Activated naive CD8-positive, alpha-beta T cell treated with anti-CD3 and anti-CD28 coated beads for 36 hours (primary cell): ENCODE measurements around the gene ZNFX1. TPM values are rescaled to one million over a fixed set of nuclear protein-coding genes. Genes with fewer than 3 reads are reported as not detected.

Source experiments
- DNase-seq: peaks from one replicate; pipeline ENCODE4 v3.0.0; 2021
- H3K27ac Mint-ChIP-seq: one replicate; pipeline ENCODE4 v1.8.0; 2022; ENCODE audit warnings: mild to moderate bottlenecking, moderate library complexity, mixed read lengths
- H3K27me3 Mint-ChIP-seq: one replicate; pipeline ENCODE4 v1.8.0; 2022; ENCODE audit warnings: mild to moderate bottlenecking, mixed read lengths
- H3K36me3 Mint-ChIP-seq: one replicate; pipeline ENCODE4 v1.8.0; 2021; ENCODE audit warnings: mild to moderate bottlenecking, mixed read lengths
- H3K4me1 Mint-ChIP-seq: one replicate; pipeline ENCODE4 v1.8.0; 2021; ENCODE audit warnings: mixed read lengths
- H3K4me3 Mint-ChIP-seq: one replicate; pipeline ENCODE4 v1.8.0; 2022; ENCODE audit warnings: mild to moderate bottlenecking, moderate library complexity, mixed read lengths
- H3K9me3 Mint-ChIP-seq: one replicate; pipeline ENCODE4 v1.8.0; 2022; ENCODE audit warnings: mixed read lengths
- total RNA-seq, 2 experiments: library from RNA; stranded (reverse); gene quantifications; one replicate each; pipeline ENCODE4 v1.2.3, GENCODE V29; 2021

The ZNFX1 gene
- total RNA-seq, 2 experiments from 2014 or later, result 45.8 to 48.0 TPM

DNA sequence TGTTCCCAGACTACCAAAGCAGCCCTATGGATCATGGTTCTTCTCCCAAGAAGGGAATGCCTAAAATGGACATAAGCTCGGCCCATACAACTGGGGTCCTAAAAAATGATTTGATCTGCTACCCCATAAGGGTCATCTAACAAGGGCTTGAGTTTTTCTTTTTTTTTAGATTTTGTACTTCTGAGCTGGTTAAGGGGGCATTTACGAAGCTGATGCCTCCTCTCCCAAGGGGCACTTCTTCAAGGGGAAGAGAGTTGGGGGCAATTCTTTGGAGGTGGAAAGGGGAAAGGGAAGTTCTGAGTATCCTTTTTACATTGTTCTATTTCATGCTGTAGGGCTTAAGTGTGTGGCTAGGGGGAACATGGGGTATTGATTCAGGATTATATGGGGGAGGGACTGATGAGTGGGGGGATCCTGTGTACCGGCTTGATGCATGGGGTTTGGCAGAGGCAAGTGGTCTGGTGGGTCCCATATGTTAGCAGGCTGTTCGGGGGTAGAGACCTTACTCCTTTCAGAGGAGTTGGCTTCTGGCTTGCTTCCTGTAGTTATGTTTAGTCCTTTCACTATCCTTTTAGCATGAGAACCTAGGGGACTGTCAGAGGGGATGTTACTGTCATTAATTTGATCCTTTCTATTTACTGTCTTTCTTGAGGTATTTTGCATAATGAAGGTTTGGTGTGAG is 8.1 kb upstream of the ZNFX1 start:
- Mint-ChIP-seq H3K27ac (peak overlapping the region; percentile 100), H3K4me1 (peaks cover 74% of the 10 kb centered on the region), H3K4me3 (peak overlapping the region; percentile 100), H3K36me3 (peaks cover 97% of the 10 kb centered on the region), H3K27me3 (peaks cover 48% of the 10 kb centered on the region), H3K9me3 (peaks cover 50% of the 10 kb centered on the region)
- no peak for DNase-seq

DNA sequence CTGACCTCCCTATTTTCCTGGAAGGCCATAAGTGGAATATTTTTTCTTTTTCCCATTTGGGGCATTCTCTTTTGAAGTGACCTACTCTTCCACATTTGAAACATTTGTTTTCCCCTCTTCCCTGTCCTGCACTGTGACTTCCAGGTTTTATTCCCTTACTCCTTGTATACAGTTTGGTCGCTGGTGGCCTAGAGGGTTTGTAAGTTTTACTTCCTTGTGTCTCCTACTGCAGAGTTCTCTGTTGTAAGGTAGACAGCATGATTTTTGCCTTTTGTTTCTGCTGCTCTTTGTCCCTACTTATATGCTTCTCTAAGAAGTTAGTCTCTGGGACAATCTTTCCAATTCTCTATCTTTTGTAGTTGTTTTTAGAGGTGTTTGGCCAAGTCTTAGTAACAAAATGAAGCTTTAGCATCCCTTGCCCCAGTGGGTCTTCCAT is 7.4 kb upstream of the ZNFX1 start:
- H3K4me3 Mint-ChIP-seq, result peak overlapping the region; percentile 100
- H3K27ac Mint-ChIP-seq, result peak overlapping the region; percentile 100
- peaks cover 99% of the 10 kb centered on the region for H3K36me3 Mint-ChIP-seq
- H3K9me3 Mint-ChIP-seq, result peaks cover 56% of the 10 kb centered on the region
- H3K4me1 Mint-ChIP-seq, result peaks cover 80% of the 10 kb centered on the region
- H3K27me3 Mint-ChIP-seq, result peaks cover 55% of the 10 kb centered on the region
- no peak for DNase-seq

DNA sequence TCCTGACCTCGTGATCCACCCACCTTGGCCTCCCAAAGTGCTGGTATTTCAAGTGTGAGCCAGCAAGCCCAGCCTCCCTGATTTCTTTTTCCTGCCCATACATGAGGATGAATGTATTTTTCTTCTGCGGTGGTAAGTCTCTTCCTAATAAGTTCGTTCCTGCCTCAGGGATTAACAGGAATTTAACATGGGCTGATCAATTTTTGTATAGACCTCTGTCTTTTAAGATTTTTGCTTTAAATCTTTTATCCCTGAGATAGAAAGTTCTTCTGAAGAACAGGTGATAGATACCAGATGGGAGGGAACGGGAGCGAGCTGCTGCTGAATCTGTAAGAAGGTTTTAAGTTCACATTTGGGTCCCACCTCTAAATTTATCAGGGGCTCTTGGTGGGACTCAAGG is 7.0 kb upstream of the ZNFX1 start:
- H3K4me3 Mint-ChIP-seq, result peak overlapping the region; percentile 100
- peaks cover 82% of the 10 kb centered on the region for H3K4me1 Mint-ChIP-seq
- peaks cover 58% of the 10 kb centered on the region for H3K9me3 Mint-ChIP-seq
- DNase-seq, result no peak
- H3K36me3 Mint-ChIP-seq, result peaks cover 99% of the 10 kb centered on the region
- H3K27me3 Mint-ChIP-seq, result peaks cover 53% of the 10 kb centered on the region
- H3K27ac Mint-ChIP-seq, result peak overlapping the region; percentile 100

DNA sequence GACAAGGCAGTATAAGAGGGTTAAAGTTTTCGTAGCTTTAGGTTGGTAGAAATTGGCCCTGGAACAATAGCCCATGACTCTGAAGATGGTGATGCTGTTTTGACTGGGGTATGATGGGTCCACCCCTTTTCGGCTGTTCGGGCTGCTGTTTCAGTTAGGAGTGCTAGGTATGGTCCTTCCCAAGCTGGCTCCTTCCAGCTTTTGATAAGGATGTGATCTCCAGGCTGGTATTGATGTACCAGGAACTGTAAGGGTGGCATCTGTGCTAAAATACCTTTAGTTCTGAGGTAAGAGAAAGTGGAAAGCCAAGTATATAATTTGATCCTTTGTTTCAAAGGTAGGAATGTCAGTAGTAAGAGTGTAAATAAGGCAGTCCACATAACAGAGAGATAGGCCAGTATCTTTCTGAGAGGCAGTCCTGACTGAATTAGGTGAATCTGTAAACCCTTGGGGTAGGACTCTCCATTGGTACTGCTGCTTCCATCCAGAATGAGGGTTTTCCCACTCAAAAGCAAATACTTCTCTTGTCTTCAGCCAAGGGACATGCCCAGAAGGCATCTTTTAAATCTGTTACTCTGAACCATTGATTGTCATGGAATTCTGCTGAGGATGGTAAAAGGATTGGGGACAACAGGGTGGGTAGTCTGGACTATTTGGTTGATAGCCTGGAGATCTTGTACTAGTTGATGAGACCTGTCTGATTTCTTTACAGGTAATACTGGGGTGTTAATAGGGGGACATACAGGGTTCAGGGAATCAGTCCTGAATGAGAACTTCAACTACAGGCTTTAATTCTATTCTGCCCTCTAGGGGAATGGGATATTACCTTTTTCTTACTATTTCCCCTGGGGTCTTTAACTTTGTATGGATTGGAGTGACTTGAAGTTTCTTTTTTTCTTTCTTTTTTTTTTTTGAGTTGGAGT is 6.1 kb upstream of the ZNFX1 start:
- Mint-ChIP-seq H3K27ac (peak overlapping the region; percentile 100), H3K27me3 (peaks cover 61% of the 10 kb centered on the region), H3K36me3 (peaks cover 100% of the 10 kb centered on the region), H3K9me3 (peaks cover 61% of the 10 kb centered on the region), H3K4me1 (peaks cover 87% of the 10 kb centered on the region), H3K4me3 (peak overlapping the region; percentile 100)
- no peak for DNase-seq

GRCh38 chr20:49283176-49283702 is 5.4 kb upstream of the ZNFX1 start:
- Mint-ChIP-seq H3K4me3 (peak overlapping the region; percentile 100), H3K4me1 (peaks cover 90% of the 10 kb centered on the region), H3K27me3 (peaks cover 68% of the 10 kb centered on the region), H3K27ac (peak overlapping the region; percentile 100), H3K9me3 (peaks cover 62% of the 10 kb centered on the region), H3K36me3 (peaks cover 100% of the 10 kb centered on the region)
- no peak for DNase-seq

- H3K4me1 Mint-ChIP-seq, result peaks cover 86% of the 10 kb centered on the region
- peak overlapping the region; percentile 100 for H3K27ac Mint-ChIP-seq
- DNase-seq, result no peak
- H3K27me3 Mint-ChIP-seq, result peaks cover 69% of the 10 kb centered on the region
- peaks cover 96% of the 10 kb centered on the region for H3K36me3 Mint-ChIP-seq
- H3K9me3 Mint-ChIP-seq, result peaks cover 62% of the 10 kb centered on the region
- H3K4me3 Mint-ChIP-seq, result peak overlapping the region; percentile 100
Observed at GRCh38 chr20:49282584-49283171, 4.8 kb upstream of the ZNFX1 start.

DNA sequence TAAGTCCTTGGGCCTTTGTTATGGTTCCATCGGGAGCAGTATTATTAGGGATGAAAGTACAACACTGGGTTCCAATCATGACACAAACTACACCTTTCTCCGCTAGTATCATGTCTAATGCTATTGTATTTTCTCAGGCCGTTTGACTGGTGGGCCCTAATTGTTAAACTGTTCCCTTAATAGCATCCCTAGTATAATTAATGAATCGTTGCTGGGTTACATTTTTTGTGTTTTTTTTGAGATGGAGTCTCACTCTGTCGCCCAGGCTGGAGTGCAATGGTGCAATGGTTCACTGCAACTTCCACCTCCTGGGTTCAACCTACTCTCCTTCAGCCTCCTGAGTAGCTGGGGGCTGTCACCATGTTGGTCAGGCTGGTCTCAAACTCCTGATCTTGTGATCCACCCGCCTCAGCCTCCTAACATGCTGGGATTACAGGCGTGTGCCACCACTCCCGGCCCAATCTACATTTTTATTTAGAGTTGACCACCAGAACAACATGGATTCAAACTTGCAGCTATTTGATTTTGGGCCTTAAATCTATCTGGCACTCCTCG is 4.1 kb upstream of the ZNFX1 start:
- H3K4me1 Mint-ChIP-seq, result peaks cover 80% of the 10 kb centered on the region
- peak overlapping the region; percentile 100 for H3K4me3 Mint-ChIP-seq
- no peak for DNase-seq
- H3K36me3 Mint-ChIP-seq, result peaks cover 96% of the 10 kb centered on the region
- H3K27me3 Mint-ChIP-seq, result peaks cover 64% of the 10 kb centered on the region
- H3K27ac Mint-ChIP-seq, result peak overlapping the region; percentile 100
- H3K9me3 Mint-ChIP-seq, result peaks cover 56% of the 10 kb centered on the region

GRCh38 chr20:49281059-49281912 is 3.4 kb upstream of the ZNFX1 start:
- peaks cover 96% of the 10 kb centered on the region for H3K36me3 Mint-ChIP-seq
- DNase-seq, result no peak
- H3K9me3 Mint-ChIP-seq, result peaks cover 53% of the 10 kb centered on the region
- H3K27me3 Mint-ChIP-seq, result peaks cover 64% of the 10 kb centered on the region
- H3K4me1 Mint-ChIP-seq, result peaks cover 80% of the 10 kb centered on the region
- peak overlapping the region; percentile 100 for H3K4me3 Mint-ChIP-seq
- H3K27ac Mint-ChIP-seq, result peak overlapping the region; percentile 100

- Mint-ChIP-seq H3K27ac (peak overlapping the region; percentile 100), H3K36me3 (peaks cover 92% of the 10 kb centered on the region), H3K9me3 (peaks cover 47% of the 10 kb centered on the region), H3K4me3 (peak overlapping the region; percentile 100), H3K27me3 (peaks cover 59% of the 10 kb centered on the region), H3K4me1 (peaks cover 77% of the 10 kb centered on the region)
- DNase-seq, result no peak
Observed at GRCh38 chr20:49280463-49281058, 2.7 kb upstream of the ZNFX1 start.

- Mint-ChIP-seq H3K27ac (peak overlapping the region; percentile 100), H3K4me1 (peaks cover 76% of the 10 kb centered on the region), H3K9me3 (peaks cover 43% of the 10 kb centered on the region), H3K27me3 (peaks cover 58% of the 10 kb centered on the region), H3K4me3 (peak overlapping the region; percentile 100), H3K36me3 (peaks cover 91% of the 10 kb centered on the region)
- no peak for DNase-seq
Observed at GRCh38 chr20:49279677-49280462, 2.0 kb upstream of the ZNFX1 start.

GRCh38 chr20:49278818-49279676 is 1.2 kb upstream of the ZNFX1 start:
- H3K27me3 Mint-ChIP-seq, result peaks cover 51% of the 10 kb centered on the region
- H3K27ac Mint-ChIP-seq, result peak overlapping the region; percentile 100
- peaks cover 39% of the 10 kb centered on the region for H3K9me3 Mint-ChIP-seq
- DNase-seq, result no peak
- H3K4me3 Mint-ChIP-seq, result peak overlapping the region; percentile 100
- peaks cover 85% of the 10 kb centered on the region for H3K36me3 Mint-ChIP-seq
- peaks cover 70% of the 10 kb centered on the region for H3K4me1 Mint-ChIP-seq

GRCh38 chr20:49277786-49278035 is 146 bp downstream of the ZNFX1 start:
- DNase-seq, result no peak
- peaks cover 79% of the 10 kb centered on the region for H3K36me3 Mint-ChIP-seq
- H3K4me3 Mint-ChIP-seq, result peak overlapping the region; percentile 100
- H3K4me1 Mint-ChIP-seq, result peaks cover 69% of the 10 kb centered on the region
- H3K27me3 Mint-ChIP-seq, result peaks cover 38% of the 10 kb centered on the region
- peaks cover 29% of the 10 kb centered on the region for H3K9me3 Mint-ChIP-seq
- peak overlapping the region; percentile 100 for H3K27ac Mint-ChIP-seq
